NCI-H2081 treated with DMSO at 0.1 percent for 48 hours (cell line): ENCODE data around the gene ARHGAP4.

Experiments
- DNase-seq: peaks from one replicate; lab custom pipeline; 2025; lab: John Stamatoyannopoulos, UW

The ARHGAP4 gene

DNA sequence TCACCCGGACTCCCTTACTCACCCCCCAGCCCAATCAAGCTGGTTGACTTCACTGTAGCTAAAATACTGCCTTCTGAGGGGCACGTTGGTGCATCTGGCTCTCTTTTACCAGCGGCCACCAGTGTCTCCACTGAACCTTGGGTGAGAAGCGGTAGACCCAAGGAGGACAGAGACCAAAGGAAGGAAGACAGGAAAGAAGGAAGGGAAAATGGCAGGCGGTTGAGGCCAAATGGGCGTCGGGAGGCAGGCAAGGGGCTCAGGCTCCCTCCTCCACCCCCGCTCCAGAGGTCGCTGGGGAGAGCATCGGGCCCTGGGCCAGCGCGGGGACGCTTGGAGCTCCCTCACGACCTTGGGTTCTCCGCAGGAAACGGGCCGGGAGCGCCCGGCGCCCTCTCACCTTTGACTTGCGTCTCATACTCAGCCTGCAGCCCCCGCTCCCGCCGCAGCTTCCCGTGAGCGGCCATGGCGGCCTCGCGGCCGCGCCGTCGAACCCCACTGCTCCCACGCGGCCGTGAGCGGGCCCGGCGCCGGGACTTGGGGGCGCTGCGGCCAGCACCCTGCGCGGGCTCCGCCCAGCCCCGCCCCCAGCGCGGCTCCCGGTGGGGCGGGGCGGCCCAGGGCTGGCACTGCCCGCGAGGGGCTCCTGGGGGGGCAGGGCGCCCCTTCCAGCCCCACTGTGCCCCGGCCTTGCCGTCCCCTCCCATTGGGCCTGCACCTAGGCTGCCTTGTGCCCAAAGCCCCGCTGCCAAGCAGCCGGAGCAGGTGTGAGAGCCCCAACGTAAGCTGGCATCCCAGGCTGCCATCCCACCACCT is at the start of gene ARHGAP4:
Gene ARHGAP4 (minus strand): TSS at position 526 of the 813 bp plus-strand sequence. CDS start 62 bp downstream, at position 464.
- DNase-seq = no peak

DNA sequence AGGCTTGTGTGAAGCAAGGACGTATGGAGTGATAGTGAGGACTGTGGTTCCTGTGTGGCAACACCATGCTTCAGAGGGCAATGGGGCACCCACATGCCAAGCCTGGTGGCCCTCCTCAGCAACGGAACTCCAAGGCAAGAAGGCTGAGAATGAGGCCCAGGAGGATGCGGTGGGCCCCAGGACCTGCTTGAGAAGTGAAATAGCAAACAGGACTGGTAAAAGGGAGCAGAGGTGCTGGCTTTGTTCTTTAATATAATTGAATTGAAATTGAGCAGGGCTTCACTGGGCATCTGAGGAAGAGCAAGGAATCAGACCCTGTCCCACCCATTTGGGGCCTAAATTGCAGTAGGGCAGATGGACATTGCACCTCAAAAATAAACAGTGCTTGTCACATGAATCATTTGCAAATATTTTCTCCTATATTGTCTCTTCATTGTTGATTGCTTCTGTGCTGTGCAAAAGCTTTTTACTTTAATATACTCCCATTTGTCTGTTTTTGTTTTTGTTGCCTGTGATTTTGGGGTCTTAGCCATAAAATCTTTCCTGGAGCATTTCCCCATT is 48.7 kb upstream of the ARHGAP4 start:
- no peak for DNase-seq

DNA sequence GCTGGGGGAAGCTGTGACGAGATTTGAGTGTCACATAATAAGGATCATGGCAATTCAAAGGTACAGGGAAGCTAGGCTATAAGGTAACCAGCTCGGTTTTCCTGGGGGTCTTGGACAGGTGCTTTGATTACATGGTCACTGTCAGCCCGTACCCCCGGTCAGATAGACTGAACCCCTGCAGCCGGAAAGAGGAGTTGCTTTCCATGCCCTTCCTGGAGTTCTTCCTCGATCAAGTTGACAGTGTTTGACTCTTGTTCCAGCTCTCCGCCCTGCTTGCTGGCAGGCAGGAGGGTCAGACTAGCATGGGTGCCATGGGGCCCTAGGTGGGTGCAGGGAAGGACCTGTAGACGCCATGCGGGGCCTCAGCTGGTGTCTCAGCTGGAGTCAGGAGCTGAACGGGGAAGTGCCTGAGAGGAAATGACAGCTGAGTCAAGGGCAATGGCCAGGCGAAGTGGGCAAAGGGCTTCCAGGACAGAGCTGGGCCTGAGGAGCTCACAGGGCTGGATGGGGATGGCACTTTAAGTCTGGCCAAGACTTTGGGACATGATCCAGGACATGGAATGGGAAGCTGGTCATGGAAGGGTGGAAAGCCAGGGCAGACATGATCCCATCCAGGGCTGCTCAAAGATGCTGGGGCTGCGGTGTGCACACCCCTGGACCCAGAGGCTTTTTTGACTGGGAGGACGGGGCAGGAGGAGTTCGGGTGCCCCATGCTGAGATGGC is 48.1 kb upstream of the ARHGAP4 start:
- DNase-seq = no peak

DNA sequence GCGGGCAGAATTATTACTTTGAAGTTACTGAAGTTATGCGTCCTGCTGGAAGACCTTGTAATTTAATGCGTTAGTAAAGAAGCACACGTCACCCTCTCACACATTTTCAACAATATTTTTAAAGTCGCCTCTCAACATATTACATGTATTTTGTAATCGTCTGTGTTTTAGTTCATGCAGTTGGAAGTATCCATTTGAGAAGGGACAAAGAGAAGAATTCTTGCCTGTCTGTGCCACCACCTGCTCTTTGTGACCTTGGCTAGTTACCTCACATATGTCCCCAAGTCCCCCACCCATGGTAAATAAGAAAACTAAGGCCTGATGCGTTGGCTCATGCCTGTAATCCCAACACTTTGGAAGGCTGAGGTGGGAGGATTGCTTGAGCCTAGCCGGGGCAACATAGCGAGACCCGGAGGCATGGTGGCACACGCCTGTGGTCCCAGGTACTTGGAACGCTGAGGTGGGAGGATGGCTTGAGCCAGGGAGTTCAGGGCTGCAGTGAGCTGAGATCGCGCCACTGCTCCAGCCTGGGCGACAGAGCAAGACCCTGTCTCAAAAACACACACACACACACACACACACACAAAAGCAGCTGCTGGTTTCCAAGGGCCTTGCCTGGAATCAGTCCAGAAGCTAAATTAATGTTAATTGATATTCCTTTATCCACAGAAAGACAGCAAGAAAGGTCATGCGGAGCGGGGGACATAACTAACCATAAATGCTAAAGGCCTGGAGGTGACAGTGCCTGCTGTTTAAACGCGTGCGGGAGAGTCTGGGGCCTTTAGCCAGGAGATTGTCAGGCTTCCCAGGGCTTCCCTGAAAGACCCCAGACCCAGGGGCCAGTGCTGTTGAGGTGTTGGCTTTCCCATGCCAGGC is 47.3 kb upstream of the ARHGAP4 start:
- DNase-seq = no peak

DNA sequence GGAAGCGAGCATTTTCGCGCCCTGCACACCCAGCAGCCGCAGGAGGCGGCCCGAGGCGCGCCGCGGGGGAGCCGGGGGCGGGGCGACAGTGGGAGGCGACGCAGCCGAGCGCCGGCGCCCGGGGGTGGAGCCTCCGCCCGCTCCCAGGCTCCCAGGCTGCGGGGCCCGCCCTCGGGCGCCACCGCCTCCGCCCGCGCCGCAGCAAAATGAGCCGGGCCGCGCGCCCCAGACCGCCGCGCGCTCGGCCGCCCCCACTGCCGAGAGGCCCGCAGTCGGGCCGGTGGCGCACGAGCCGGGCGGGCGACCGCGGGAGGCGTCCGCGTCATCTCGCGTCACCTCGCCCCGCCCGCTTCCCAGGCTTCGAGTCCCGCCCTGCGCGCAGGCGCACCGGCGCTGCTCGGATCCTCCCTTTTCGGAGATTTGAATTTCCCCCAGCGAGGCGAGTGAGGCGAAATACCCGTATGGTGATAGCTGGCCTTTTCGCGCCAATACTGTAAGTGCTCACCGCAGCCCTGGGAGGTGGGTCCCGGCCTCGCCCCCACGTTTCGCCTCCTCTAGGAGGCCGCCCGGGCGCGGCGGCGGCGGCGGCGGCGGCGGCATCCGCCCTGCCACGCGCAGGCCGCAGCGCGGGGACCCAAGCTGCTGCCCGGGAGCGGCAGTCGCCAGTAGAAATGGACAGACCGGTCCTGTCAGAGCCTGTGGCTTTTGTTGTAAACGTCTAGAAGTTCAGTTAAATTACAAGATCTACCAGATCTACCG is 46.5 kb upstream of the ARHGAP4 start, which contains the start of gene TMEM187:
Gene TMEM187 (plus strand): TSS at position 387 of the 759 bp plus-strand sequence. CDS start 9,309 bp downstream, outside the sequence.
- DNase-seq = peak; percentile 27

DNA sequence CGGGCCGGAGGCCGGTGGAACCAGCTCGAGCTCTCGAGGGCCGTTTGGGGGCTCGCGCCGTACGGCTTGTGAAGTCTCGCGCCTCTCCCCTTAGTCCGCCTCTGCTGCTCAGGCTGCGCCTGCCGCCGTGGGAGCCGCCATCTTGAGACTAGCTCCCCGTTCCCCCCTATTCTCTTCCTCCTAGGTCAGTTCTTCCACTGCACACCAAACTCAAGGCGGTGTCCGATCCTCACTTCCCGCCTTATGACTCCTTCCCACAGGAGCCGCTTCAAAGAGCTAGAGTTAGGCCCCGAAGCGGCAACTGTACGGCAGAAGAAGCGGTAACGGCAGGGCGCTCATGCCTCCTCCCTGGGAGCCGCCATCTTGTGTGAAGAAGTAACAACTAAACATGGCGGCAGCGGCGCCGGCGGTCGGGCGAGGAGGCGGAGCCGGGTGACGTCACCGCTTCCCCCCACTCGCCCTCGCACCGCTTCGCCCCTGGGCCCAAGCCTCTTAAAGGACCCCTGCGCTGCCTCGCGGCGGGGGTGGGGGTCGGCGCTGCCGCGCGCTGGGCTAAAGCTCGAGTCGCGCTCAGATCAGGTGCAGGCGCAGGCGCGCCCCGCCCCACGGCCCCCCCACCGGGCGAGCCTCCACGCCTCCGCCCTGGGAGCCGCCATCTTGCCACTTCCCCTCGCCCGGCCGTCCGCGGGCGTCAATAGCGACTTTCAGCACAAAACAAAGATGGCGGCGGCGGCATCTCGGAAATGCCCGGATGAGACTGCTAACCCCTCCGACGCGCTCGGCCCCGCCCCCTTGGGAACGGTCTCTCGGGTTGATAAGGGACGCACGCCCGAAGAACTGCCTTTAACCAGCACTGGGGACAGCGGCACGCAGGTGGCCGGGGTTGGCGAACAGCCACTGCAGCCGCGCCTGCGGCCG is 45.6 kb upstream of the ARHGAP4 start, which contains the start of gene HCFC1:
Gene HCFC1 (minus strand): TSS at position 369 of the 918 bp plus-strand sequence. CDS start 978 bp downstream, outside the sequence.
- DNase-seq = no peak

DNA sequence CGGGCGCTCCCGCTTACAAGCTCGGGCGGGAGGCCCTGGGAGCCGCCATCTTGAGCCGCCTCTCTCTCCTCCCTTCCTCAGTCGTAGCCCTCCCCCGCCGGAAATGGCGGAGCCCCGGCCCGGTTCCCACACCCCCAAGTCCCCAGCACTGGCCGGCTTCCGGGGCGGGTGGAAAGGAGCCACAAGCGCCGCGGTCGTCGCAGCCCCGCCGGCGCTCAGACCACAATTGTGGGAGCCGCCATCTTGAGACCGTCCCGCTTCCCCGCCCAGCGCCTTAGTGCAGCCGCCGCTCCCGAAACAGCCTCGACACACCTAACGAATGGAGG is 45.0 kb upstream of the ARHGAP4 start:
- no peak for DNase-seq

DNA sequence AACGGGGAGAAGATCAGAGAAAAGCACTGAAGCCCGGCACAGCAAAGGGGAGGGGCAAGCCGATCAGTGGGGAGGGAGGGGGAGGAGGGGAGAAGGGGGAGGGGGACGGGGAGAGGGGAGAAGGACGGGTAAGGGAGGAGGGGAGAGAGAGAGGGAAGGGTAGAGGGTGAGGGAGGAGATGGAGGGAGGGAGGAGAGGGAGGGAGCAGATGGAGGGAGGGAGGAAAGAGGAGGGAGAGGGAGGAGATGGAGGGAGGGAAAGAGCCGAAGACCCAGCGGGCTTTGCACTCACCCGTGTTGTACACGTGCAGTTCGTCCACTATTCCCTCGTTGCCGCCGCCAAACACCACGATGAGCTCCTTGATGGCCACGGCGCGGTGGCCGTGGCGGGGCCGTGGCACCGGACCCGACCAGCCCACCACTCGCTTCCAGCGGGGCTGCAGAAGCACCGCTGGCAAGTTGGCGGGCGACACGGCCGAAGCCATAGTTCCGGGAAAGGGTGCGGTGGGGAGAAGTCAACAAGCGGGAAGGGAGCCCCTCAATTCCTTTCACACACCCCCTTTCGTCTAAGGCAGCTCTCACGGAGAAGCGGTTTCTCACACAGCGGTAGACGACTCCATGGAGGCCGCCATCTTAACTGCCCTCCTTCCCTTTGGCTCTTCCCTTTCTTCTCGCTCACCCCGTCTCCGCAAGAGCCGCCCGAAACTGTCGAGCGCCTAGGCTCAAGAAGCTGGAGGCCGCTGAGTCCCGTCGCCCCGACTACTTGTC is 44.5 kb upstream of the ARHGAP4 start:
- DNase-seq = no peak

DNA sequence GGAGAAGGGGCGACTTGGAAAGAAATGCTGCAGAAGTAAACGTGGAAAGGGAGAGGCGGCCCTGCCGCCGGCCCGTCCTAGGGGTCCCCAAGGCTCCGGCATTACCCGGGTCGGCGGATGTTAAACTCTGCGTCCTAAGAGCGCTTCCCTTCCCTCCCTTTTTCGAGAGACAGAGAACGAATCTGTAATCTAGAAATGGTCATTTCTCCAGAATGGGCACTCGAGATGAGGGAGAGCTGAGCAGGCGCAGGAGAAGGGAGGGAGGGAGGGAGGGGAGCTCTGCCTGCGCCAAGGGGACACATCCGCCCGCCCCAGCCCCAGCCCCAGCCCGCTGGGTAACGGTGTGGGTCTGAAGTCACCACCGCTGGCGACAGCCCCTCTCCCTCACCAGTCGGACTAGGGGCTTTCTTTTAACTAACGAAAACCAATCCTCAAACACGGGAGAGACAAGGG is 43.9 kb upstream of the ARHGAP4 start:
- no peak for DNase-seq

DNA sequence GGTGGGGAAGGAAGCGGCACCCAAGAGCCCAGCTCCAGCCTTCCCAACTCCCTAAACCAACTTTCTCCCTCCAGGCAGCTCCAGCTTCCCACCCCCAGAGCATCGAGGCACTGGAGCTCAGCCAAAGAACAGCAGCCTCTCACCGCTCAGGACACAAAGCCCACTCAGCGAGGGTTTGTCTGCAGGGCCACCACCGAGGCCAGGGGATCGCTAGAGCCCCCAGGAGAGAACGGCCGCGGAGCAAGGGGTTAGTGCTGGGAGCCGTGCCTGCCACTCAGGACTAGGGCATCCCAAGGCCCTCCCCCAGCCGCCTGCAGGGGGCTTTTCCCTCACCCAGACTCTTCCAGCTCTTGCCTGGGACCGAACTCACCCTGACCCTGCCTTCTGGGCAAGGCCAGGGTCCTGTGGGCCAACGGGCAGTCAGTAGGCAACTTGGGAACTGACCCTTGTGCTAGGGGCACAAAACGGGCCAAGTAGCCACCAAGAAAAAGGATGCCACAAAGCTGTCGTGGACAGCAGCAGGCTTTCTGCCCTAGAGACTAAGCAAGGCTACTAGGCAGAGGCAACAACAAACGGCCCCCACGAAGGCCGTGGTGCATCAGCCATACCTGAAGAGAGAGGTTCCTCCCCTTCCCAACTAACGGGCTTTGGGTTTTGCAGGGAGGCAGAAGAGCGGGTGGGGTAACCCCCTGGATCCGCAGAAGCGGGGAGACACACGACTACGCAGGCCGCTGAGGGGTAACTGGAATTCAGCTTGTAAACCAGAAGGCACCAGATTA is 43.2 kb upstream of the ARHGAP4 start:
- no peak for DNase-seq

DNA sequence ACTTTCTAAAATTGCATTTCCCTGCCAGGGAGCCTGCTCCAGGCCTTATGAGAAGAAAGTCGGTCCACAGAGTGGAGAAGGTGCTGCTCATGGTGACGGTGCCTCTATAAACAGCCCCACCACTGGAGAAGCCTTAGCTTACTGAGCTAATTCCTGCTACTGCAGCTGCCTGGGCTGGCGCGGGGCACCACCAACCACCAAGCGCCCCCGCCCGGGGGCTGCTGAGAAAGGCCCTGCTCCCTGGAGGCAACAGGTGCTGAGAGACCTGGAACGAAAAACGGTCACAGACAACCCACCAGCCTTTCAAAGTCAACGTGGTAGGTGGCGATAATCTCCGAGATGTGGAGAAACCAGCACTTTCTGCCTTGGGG is 42.7 kb upstream of the ARHGAP4 start:
- DNase-seq = no peak

DNA sequence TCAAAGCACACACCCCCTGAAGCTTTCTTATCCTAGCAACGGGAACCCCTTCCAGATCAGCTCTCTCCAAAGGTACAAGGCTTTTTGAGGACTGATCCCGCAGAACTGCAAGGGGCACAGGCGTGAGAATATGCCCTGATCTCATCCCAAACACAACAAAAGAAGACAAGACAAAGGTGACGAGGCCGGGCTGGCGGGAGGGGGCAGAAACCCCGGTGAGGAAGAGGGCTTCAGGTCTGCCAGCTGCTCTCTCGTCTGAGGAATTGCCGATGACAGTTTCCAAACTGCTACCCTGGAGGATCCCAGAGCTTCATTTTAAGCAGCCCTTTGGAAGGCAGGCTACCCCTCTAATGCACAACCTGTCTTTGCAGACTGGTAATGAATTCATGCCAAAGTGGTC is 42.2 kb upstream of the ARHGAP4 start:
- no peak for DNase-seq

DNA sequence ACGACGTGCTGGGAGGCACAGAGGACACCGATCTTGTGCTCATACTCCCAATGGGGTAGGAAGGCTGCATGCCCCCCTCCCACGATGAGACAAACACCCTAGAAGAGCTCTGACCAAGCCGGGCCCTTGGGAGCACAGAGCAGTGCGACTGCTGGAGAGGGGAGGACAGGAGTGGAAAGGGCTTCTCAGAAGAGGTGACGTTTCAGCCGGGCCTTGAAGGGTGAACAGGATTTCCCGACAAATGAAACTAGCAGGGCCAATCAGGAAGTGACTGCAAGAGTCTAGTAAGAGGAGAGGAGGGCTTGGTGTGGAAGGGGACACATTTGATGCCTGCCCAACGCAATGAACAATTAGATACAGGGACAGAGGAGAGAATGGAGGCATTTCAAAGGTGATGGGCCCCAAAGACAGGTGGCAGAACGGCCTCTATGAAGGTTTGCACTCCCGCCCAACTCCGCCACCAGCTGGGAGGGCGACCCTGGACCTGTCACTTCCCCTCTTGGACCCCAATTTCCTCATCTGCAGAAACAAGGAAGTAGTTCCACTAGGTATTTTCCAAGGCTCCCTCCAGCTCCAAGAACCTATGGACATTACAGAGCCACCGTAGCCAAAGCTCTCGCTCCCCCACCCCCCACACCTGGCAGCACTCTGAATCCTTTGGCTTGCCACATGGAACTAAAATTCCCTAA is 41.6 kb upstream of the ARHGAP4 start:
- DNase-seq = no peak

DNA sequence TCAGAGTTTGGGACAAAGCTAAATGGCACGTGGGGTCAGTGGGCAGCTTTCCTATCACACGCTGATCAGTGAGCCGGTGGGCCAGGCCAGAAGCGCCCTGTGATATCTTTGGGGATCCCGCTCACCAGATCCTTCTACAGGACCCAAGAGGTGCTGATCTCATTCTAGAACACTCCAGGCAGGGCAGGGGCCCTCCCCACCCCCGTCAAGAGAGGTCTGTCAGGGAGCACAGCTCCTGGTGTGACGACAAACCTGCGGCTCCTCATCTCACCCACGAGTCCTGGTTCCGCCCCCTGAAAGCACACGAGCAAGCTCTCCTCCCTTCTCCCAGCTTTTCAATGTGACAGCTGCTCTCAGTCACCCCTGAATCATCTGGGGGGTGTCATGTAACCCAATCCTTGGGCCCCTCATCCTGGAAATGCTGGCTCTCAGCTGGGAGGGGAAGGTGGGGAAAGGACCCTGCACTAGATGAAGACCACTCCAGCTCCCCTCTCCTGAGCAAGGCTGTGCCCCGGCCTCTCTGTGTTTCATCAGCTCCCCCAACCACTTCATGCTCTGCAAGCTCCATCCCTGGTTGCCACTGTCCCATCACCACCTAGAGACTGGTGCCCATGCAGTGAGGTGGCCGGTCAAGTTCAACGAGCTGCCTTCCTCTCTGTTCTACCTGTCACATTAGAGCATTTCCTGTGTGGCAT is 40.9 kb upstream of the ARHGAP4 start:
- DNase-seq = no peak

DNA sequence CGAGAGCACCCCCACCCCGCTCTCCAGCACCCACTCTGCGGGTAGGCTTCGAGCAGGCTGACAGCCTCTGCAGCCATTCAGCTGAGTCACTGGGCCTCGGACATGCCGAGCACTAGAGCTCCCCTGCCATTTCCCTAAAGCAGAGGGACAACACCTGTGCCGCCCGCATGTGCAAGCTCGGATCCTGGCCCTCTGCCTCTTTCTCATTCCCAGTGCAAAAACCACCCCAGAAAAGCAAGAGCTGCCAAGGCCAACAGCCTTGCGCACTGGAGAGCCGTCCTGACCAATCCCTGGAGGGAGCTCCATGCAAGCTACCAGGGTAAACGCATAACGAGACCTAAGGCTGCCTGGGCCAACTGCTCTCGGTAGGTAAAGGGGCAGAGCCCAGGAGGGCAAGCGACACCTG is 40.2 kb upstream of the ARHGAP4 start:
- no peak for DNase-seq

DNA sequence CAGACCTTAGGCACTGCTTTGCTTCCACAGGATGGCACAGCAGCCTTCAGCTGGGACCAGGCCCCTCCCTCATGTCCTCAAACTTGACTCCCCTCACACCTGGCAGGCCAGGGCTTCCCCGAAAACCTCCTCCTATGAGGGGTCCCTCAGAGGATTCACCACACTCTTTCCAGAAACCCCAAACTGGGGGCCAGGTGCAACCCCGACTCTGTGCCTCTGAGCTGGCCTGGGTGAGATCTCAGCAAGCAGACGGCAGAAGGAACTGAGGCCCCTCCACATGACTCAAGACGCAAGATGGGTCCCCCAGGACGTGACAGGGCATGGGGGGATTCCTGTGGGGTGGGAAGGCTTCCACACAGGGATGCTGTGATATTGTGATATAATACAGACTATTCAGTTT is 39.3 kb upstream of the ARHGAP4 start:
- no peak for DNase-seq

DNA sequence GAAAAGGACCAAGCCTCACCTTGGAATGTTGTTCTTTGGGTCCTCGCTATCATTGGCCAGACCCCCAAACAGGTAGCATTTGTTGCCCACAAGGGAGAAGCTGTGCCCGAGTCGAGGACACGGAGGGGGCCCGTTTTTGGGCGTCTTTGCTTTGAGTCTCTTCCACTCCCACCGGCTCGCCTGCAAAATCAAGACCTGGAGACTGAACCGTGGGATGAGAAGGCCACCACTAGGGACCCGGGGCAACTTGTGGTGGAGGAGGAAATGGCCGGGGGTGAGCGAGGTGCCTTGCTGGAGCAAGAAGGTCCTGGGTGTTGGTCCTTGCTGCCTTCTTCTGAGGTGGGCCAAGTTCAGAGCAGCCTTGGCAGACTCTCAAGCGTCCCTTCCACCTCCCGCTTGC is 38.0 kb upstream of the ARHGAP4 start:
- DNase-seq = no peak
